Keratinocyte (primary cell): ENCODE measurements around the gene ACRBP. TPM values are rescaled to one million over a fixed set of nuclear protein-coding genes. Genes with fewer than 3 reads are reported as not detected.
A peak's percentile ranks its signal among the peaks of the same experiment; 100 is the strongest.

ENCODE experiments used
- DNase-seq: peaks from one replicate; pipeline ENCODE4 v3.0.0-alpha.2; 2011; ENCODE audit warnings: low read depth, missing footprints, low spot score
- FAIRE-seq: peaks from 2 replicates; lab custom pipeline; 2011; peaks lifted over from hg19 to GRCh38; lab: Jason Lieb, UNC
- H2AFZ ChIP-seq: 2 replicates; pipeline ENCODE4 v1.6.0; 2012; ENCODE audit warnings: low read length, control low read depth, inconsistent platforms; ENCODE audit not compliant: control insufficient read depth
- H3K27ac ChIP-seq: 2 replicates; pipeline ENCODE4 v1.5.1; 2011; ENCODE audit warnings: low read length; ENCODE audit not compliant: control insufficient read depth, insufficient read depth
- H3K27me3 ChIP-seq: 3 replicates; pipeline ENCODE4 v1.6.0; 2011; ENCODE audit warnings: low read length; ENCODE audit not compliant: control insufficient read depth, insufficient read depth; ENCODE audit errors: extremely low read depth
- H3K36me3 ChIP-seq, 2 experiments: 2 replicates in 1 of 2; 3 replicates in 1 of 2; pipeline ENCODE4 v1.5.1; 2011; ENCODE audit warnings: low read length in 2 of 2, mild to moderate bottlenecking in 1 of 2; ENCODE audit not compliant: control insufficient read depth in 2 of 2, insufficient read depth in 2 of 2; ENCODE audit errors: extremely low read depth in 1 of 2
- H3K4me1 ChIP-seq: 3 replicates; pipeline ENCODE4 v1.5.1; 2011; ENCODE audit warnings: low read length; ENCODE audit not compliant: control insufficient read depth, insufficient read depth; ENCODE audit errors: extremely low read depth
- H3K4me2 ChIP-seq: 3 replicates; pipeline ENCODE4 v1.6.0; 2011; ENCODE audit warnings: low read depth, low read length; ENCODE audit not compliant: control insufficient read depth, insufficient read depth; ENCODE audit errors: extremely low read depth
- H3K4me3 ChIP-seq, 3 experiments: fragments of 200-600 bp in 1 of 3; sonication (generic) in 1 of 3; 2 replicates in 2 of 3; 3 replicates in 1 of 3; pipeline ENCODE4 v1.5.1; 2011 to 2016; ENCODE audit warnings: low read length in 3 of 3, mild to moderate bottlenecking in 3 of 3, control low read depth in 2 of 3, inconsistent platforms in 1 of 3, low read depth in 1 of 3, mixed read lengths in 1 of 3, mixed run types in 1 of 3, moderate library complexity in 1 of 3; ENCODE audit not compliant: control insufficient read depth in 2 of 3, insufficient read depth in 2 of 3; ENCODE audit errors: extremely low read depth in 1 of 3
- H3K79me2 ChIP-seq: 2 replicates; pipeline ENCODE4 v1.6.0; 2012; ENCODE audit warnings: low read length; ENCODE audit not compliant: control insufficient read depth, insufficient read depth
- H3K9ac ChIP-seq: 3 replicates; pipeline ENCODE4 v1.6.0; 2011; ENCODE audit warnings: low read length; ENCODE audit not compliant: control insufficient read depth, insufficient read depth; ENCODE audit errors: extremely low read depth
- H3K9me1 ChIP-seq: 3 replicates; pipeline ENCODE4 v1.6.0; 2011; ENCODE audit warnings: low read length; ENCODE audit not compliant: control insufficient read depth, insufficient read depth; ENCODE audit errors: extremely low read depth
- H3K9me3 ChIP-seq: 2 replicates; pipeline ENCODE4 v1.5.1; 2012; ENCODE audit warnings: low read depth, low read length; ENCODE audit not compliant: control insufficient read depth
- H4K20me1 ChIP-seq: 3 replicates; pipeline ENCODE4 v1.6.0; 2011; ENCODE audit warnings: low read length; ENCODE audit not compliant: control insufficient read depth, insufficient read depth; ENCODE audit errors: extremely low read depth
- CTCF ChIP-seq, 3 experiments: IDR thresholded peaks in 1 of 3; conservative IDR thresholded peaks in 1 of 3; optimal IDR thresholded peaks in 1 of 3; 2 replicates in 2 of 3; 3 replicates in 1 of 3; pipeline versions ENCODE3 to v1.5.1; 2011; ENCODE audit warnings: low read length in 3 of 3, mild to moderate bottlenecking in 3 of 3, moderate library complexity in 2 of 3, control low read depth in 1 of 3, inconsistent platforms in 1 of 3; ENCODE audit not compliant: insufficient read depth in 2 of 3; ENCODE audit errors: extremely low read depth in 1 of 3
- EZH2 ChIP-seq: IDR thresholded peaks from one replicate; pipeline ENCODE4 v1.6.1; 2012; ENCODE audit warnings: inconsistent platforms, mild to moderate bottlenecking, low read length, moderate library complexity
- dilution Hi-C: fragments of 300-500 bp; cut with MboI; formaldehyde crosslinking; loops from one replicate; pipeline ENCODE4 v1.7.0; 2020; ENCODE audit warnings: low sequenced_read_pairs; ENCODE audit not compliant: extremely low pct_ligation_motif_present
- polyA plus RNA-seq, 5 experiments: library from polyadenylated mRNA; depleted of rRNA in 3 of 5; stranded (reverse) in 3 of 5; stranded (forward) in 1 of 5; unstranded in 1 of 5; fragments of >200 nt; gene quantifications; 1 replicate in 1 of 5; 2 replicates in 3 of 5; 3 replicates in 1 of 5; pipeline versions ENCODE4 v1.2.1 to v1.2.3, GENCODE V29; 2011 to 2012; ENCODE audit warnings: missing spikeins in 2 of 5, low read depth in 1 of 5, low replicate concordance in 1 of 5

Gene ACRBP
- polyA plus RNA-seq, 1 donor (not counting 4 experiments of a cell fraction or from before 2014, with no cell fraction given), result 0.09 TPM

GRCh38 chr12:6664902-6665301 is 17.7 kb upstream of the ACRBP start:
- H4K20me1 ChIP-seq, result no peaks in the 10 kb centered on the region
- no peaks in the 10 kb centered on the region for H3K9me1 ChIP-seq
- no peak overlapping the region for H3K27ac ChIP-seq
- no peaks in the 10 kb centered on the region for H3K9me3 ChIP-seq
- no peak overlapping the region for H2AFZ ChIP-seq
- H3K27me3 ChIP-seq, result no peaks in the 10 kb centered on the region
- no peak for TF ChIP-seq EZH2
- no peak for TF ChIP-seq CTCF (optimal IDR thresholded peaks at IDR 0.05 in 1 of 3, IDR thresholded peaks at IDR 0.05 in 1 of 3, conservative IDR thresholded peaks at IDR 0.05 in 1 of 3; ENCODE audit: extremely low read depth in 1 of 3, insufficient read depth in 2 of 3, low read length in 3 of 3)
- H3K4me1 ChIP-seq, result peaks cover 10% of the 10 kb centered on the region
- no peak overlapping the region for H3K4me3 ChIP-seq
- FAIRE-seq (no peak), DNase-seq (no peak)
- no peak overlapping the region for H3K4me2 ChIP-seq
- dilution Hi-C loops, result no loop called here
- peaks cover 9% of the 10 kb centered on the region for H3K79me2 ChIP-seq
- H3K36me3 ChIP-seq, result peaks cover 12 to 17% of the 10 kb centered on the region in 2 experiments
- no peak overlapping the region for H3K9ac ChIP-seq

- TF ChIP-seq EZH2, result no peak
- TF ChIP-seq CTCF (optimal IDR thresholded peaks at IDR 0.05 in 1 of 3, IDR thresholded peaks at IDR 0.05 in 1 of 3, conservative IDR thresholded peaks at IDR 0.05 in 1 of 3; ENCODE audit: extremely low read depth in 1 of 3, insufficient read depth in 2 of 3, low read length in 3 of 3), result no peak
- Histone ChIP-seq H3K9me1 (no peaks in the 10 kb centered on the region), H3K9me3 (no peaks in the 10 kb centered on the region), H3K4me3 (peak within 1 kb of the TSS; percentile 64 to 96 (median 94)), H3K9ac (peak within 1 kb of the TSS; percentile 89), H3K36me3 (peaks cover 8 to 12% of the 10 kb centered on the region in 2 experiments), H3K27me3 (no peaks in the 10 kb centered on the region), H3K79me2 (peaks cover 9% of the 10 kb centered on the region), H3K4me2 (peak within 1 kb of the TSS; percentile 97), H2AFZ (peak within 1 kb of the TSS; percentile 97), H3K4me1 (peaks cover 10% of the 10 kb centered on the region), H3K27ac (peak within 1 kb of the TSS; percentile 87), H4K20me1 (no peaks in the 10 kb centered on the region)
- peak; percentile 95 for DNase-seq
- peak; percentile 84 for FAIRE-seq
- dilution Hi-C loops, result no loop called here
These were observed 15.9 kb upstream of the ACRBP start, which contains the start of gene ING4 for GRCh38 chr12:6662906-6663742. TSS of gene ING4 (minus strand) at chr12:6663119. CDS start at chr12:6663101, 18 bp downstream.
